ENCODE results near the gene CDKAL1.
"Not testable (repeated sequence)": the region's sequence is repeated elsewhere in the genome, so short reads cannot be mapped to it uniquely, and the experiment has no call there.

Gene CDKAL1

GRCh38 chr6:21046276-21046675, 512.0 kb downstream of the CDKAL1 start:
- DNase-seq, result no peak

GRCh38 chr6:21048047-21048446, 513.8 kb downstream of the CDKAL1 start:
- no peak for DNase-seq

GRCh38 chr6:21049148-21049547, 514.9 kb downstream of the CDKAL1 start:
- DNase-seq, result no peak

GRCh38 chr6:21049572-21049971, 515.3 kb downstream of the CDKAL1 start:
- DNase-seq, result no peak

GRCh38 chr6:21050935-21051334, 516.7 kb downstream of the CDKAL1 start:
- no peak for DNase-seq

GRCh38 chr6:21051777-21052176, 517.5 kb downstream of the CDKAL1 start:
- no peak for DNase-seq

- DNase-seq, result no peak
Measured at GRCh38 chr6:21053612-21054011, 519.4 kb downstream of the CDKAL1 start.

- DNase-seq, result not testable (repeated sequence)
Measured at GRCh38 chr6:21055480-21055879, 521.2 kb downstream of the CDKAL1 start.

- DNase-seq, result no peak
Measured at GRCh38 chr6:21061892-21062291, 527.6 kb downstream of the CDKAL1 start.

GRCh38 chr6:21064756-21065340, 530.6 kb downstream of the CDKAL1 start:
- DNase-seq, result no peak

- DNase-seq, result no peak
Measured at GRCh38 chr6:21067521-21067920, 533.3 kb downstream of the CDKAL1 start.

GRCh38 chr6:21070620-21071019, 536.4 kb downstream of the CDKAL1 start:
- no peak for DNase-seq

GRCh38 chr6:21071780-21072468, 537.7 kb downstream of the CDKAL1 start:
- no peak for DNase-seq

- DNase-seq, result no peak
Measured at GRCh38 chr6:21073318-21073839, 539.1 kb downstream of the CDKAL1 start.

- DNase-seq, result no peak
Measured at GRCh38 chr6:21074484-21074883, 540.2 kb downstream of the CDKAL1 start.

GRCh38 chr6:21075986-21076385, 541.7 kb downstream of the CDKAL1 start:
- DNase-seq, result no peak

GRCh38 chr6:21078497-21078896, 544.2 kb downstream of the CDKAL1 start:
- DNase-seq, result no peak

- DNase-seq, result no peak
Measured at GRCh38 chr6:21079468-21080048, 545.3 kb downstream of the CDKAL1 start.

GRCh38 chr6:21080221-21080620, 546.0 kb downstream of the CDKAL1 start:
- DNase-seq, result no peak

GRCh38 chr6:21082091-21082490, 547.8 kb downstream of the CDKAL1 start:
- no peak for DNase-seq

- DNase-seq, result no peak
Measured at GRCh38 chr6:21083708-21084107, 549.5 kb downstream of the CDKAL1 start.

GRCh38 chr6:21084656-21085055, 550.4 kb downstream of the CDKAL1 start:
- no peak for DNase-seq

GRCh38 chr6:21085211-21085610, 551.0 kb downstream of the CDKAL1 start:
- no peak for DNase-seq

GRCh38 chr6:21085643-21086042, 551.4 kb downstream of the CDKAL1 start:
- no peak for DNase-seq
